HK-2 (cell line): ENCODE data around the gene CYS1.
A peak's percentile ranks its signal among the peaks of the same experiment; 100 is the strongest.
"Not testable (repeated sequence)": the region's sequence is repeated elsewhere in the genome, so short reads cannot be mapped to it uniquely, and the experiment has no call there.

ENCODE experiments used
- DNase-seq: peaks from one replicate; pipeline ENCODE4 v3.0.0-alpha.2; 2018; ENCODE audit not compliant: unreplicated experiment

CYS1 gene

GRCh38 chr2:10046931-10047330 lies 33.3 kb downstream of the CYS1 start:
- no peak for DNase-seq

- DNase-seq: no peak
Observed at GRCh38 chr2:10045561-10046355, 34.5 kb downstream of the CYS1 start.

GRCh38 chr2:10043906-10044601 lies 36.2 kb downstream of the CYS1 start:
- peak; percentile 97 for DNase-seq

GRCh38 chr2:10043256-10043905 lies 36.8 kb downstream of the CYS1 start, which contains the start of gene KLF11:
Gene KLF11 (plus strand): TSS chr2:10043550. CDS start chr2:10043717, 167 bp downstream.
- peak; percentile 88 for DNase-seq

GRCh38 chr2:10042301-10043161 lies 37.7 kb downstream of the CYS1 start:
- DNase-seq: peak; percentile 82

- DNase-seq: no peak
Observed at GRCh38 chr2:10041711-10042110, 38.5 kb downstream of the CYS1 start.

- DNase-seq: no peak
Observed at GRCh38 chr2:10039658-10040410, 40.4 kb downstream of the CYS1 start.

GRCh38 chr2:10038716-10039115 lies 41.5 kb downstream of the CYS1 start:
- no peak for DNase-seq

GRCh38 chr2:10038123-10038522 lies 42.1 kb downstream of the CYS1 start:
- DNase-seq: no peak

- peak; percentile 88 for DNase-seq
Observed at GRCh38 chr2:10036095-10036884, 43.9 kb downstream of the CYS1 start.

- DNase-seq: no peak
Observed at GRCh38 chr2:10035633-10036032, 44.6 kb downstream of the CYS1 start.

- no peak for DNase-seq
Observed at GRCh38 chr2:10035053-10035422, 45.2 kb downstream of the CYS1 start.

- no peak for DNase-seq
Observed at GRCh38 chr2:10034333-10035052, 45.7 kb downstream of the CYS1 start.

- DNase-seq: no peak
Observed at GRCh38 chr2:10033251-10034006, 46.8 kb downstream of the CYS1 start.

- DNase-seq: no peak
Observed at GRCh38 chr2:10032746-10033105, 47.5 kb downstream of the CYS1 start.

GRCh38 chr2:10031886-10032745 lies 48.1 kb downstream of the CYS1 start:
- DNase-seq: no peak

GRCh38 chr2:10030798-10031197 lies 49.4 kb downstream of the CYS1 start:
- not testable (repeated sequence) for DNase-seq

- no peak for DNase-seq
Observed at GRCh38 chr2:10030311-10030736, 49.9 kb downstream of the CYS1 start.
